Neuronal stem cell (in vitro differentiated cells): ENCODE results near the gene TP73.

Source experiments
- DNase-seq: peaks from one replicate; pipeline ENCODE4 v3.0.0-alpha.2; 2013; ENCODE audit warnings: low spot score
- H2AFZ ChIP-seq: one replicate; pipeline ENCODE4 v1.6.1; 2013; ENCODE audit warnings: mild to moderate bottlenecking, low read length, inconsistent platforms
- H2AK5ac ChIP-seq: 2 replicates; pipeline ENCODE4 v1.6.1; 2013; ENCODE audit warnings: low read depth, mild to moderate bottlenecking, inconsistent platforms, low read length, moderate library complexity, mixed read lengths
- H2BK120ac ChIP-seq: 2 replicates; pipeline ENCODE4 v1.6.1; 2013; ENCODE audit warnings: low read depth, mild to moderate bottlenecking, inconsistent platforms, low read length, moderate library complexity, mixed read lengths
- H2BK12ac ChIP-seq: one replicate; pipeline ENCODE4 v1.6.1; 2013; ENCODE audit warnings: low read length, inconsistent platforms
- H2BK15ac ChIP-seq: 2 replicates; pipeline ENCODE4 v1.6.1; 2013; ENCODE audit warnings: mild to moderate bottlenecking, low read length, inconsistent platforms, mixed read lengths
- H2BK5ac ChIP-seq: one replicate; pipeline ENCODE4 v1.6.1; 2013; ENCODE audit warnings: inconsistent platforms, mild to moderate bottlenecking, low read length, moderate library complexity
- H3K14ac ChIP-seq: one replicate; pipeline ENCODE4 v1.6.1; 2013; ENCODE audit warnings: low read length, inconsistent platforms
- H3K18ac ChIP-seq: 2 replicates; pipeline ENCODE4 v1.6.1; 2013; ENCODE audit warnings: low read length, inconsistent platforms
- H3K23ac ChIP-seq: 2 replicates; pipeline ENCODE4 v1.6.1; 2013; ENCODE audit warnings: low read depth, mild to moderate bottlenecking, mixed read lengths, low read length, inconsistent platforms; ENCODE audit not compliant: poor library complexity
- H3K27ac ChIP-seq: replicated peaks from 3 replicates; pipeline ENCODE4 v1.5.1; 2013; ENCODE audit warnings: low read length, inconsistent platforms
- H3K27me3 ChIP-seq, 3 experiments: 2 replicates each; pipeline ENCODE4 v1.6.1; 2013; ENCODE audit warnings: low read length in 3 of 3, mild to moderate bottlenecking in 2 of 3, inconsistent platforms in 1 of 3, low read depth in 1 of 3, mixed read lengths in 1 of 3, moderate library complexity in 1 of 3; ENCODE audit not compliant: control insufficient read depth in 3 of 3, insufficient read depth in 3 of 3
- H3K36me3 ChIP-seq, 2 donors: replicated peaks in 1 of 2; 2 replicates each; pipeline ENCODE4 v1.6.1; 2013; ENCODE audit warnings: low read length in 2 of 2; ENCODE audit not compliant: control insufficient read depth in 2 of 2, insufficient read depth in 2 of 2
- H3K4ac ChIP-seq: 2 replicates; pipeline ENCODE4 v1.6.1; 2013; ENCODE audit warnings: inconsistent platforms, mild to moderate bottlenecking, low read length, moderate library complexity
- H3K4me1 ChIP-seq, 2 donors: 1 replicate in 1 of 2; 2 replicates in 1 of 2; pipeline ENCODE4 v1.6.1; 2013; ENCODE audit warnings: low read length in 2 of 2, low read depth in 1 of 2; ENCODE audit not compliant: control insufficient read depth in 2 of 2, insufficient read depth in 1 of 2
- H3K4me2 ChIP-seq: one replicate; pipeline ENCODE4 v1.6.1; 2013; ENCODE audit warnings: mild to moderate bottlenecking, low read length, inconsistent platforms; ENCODE audit not compliant: insufficient read depth, poor library complexity, severe bottlenecking
- H3K4me3 ChIP-seq, 2 donors: 2 replicates each; pipeline ENCODE4 v1.5.1; 2013; ENCODE audit warnings: low read length in 2 of 2, mild to moderate bottlenecking in 2 of 2, inconsistent platforms in 1 of 2, moderate library complexity in 1 of 2
- H3K79me1 ChIP-seq: one replicate; pipeline ENCODE4 v1.6.1; 2013; ENCODE audit warnings: low read depth, mild to moderate bottlenecking, inconsistent platforms, low read length, moderate library complexity
- H3K9ac ChIP-seq: one replicate; pipeline ENCODE4 v1.6.1; 2013; ENCODE audit warnings: mild to moderate bottlenecking, low read depth, low read length, inconsistent platforms; ENCODE audit not compliant: poor library complexity
- H3K9me3 ChIP-seq, 2 donors: replicated peaks in 1 of 2; 2 replicates each; pipeline versions ENCODE3 to v1.6.1; 2013; ENCODE audit warnings: low read length in 2 of 2, mild to moderate bottlenecking in 2 of 2, inconsistent platforms in 1 of 2, low read depth in 1 of 2, mixed read lengths in 1 of 2, moderate library complexity in 1 of 2; ENCODE audit not compliant: control insufficient read depth in 2 of 2, insufficient read depth in 1 of 2
- H4K8ac ChIP-seq: one replicate; pipeline ENCODE4 v1.6.1; 2013; ENCODE audit warnings: low read depth, mild to moderate bottlenecking, inconsistent platforms, low read length, moderate library complexity
- H4K91ac ChIP-seq: one replicate; pipeline ENCODE4 v1.6.1; 2013; ENCODE audit warnings: low read length, low read depth, mild to moderate bottlenecking, inconsistent platforms; ENCODE audit not compliant: poor library complexity
- WGBS, 2 donors: extraction: QIAGEN DNeasy Blood & Tissue Kit; methylation state at CpG; one replicate each; pipeline ENCODE4 v1.1.7; 2013; ENCODE audit warnings: missing lambda C conversion rate in 2 of 2, mixed read lengths in 1 of 2; ENCODE audit not compliant: insufficient read length in 2 of 2, insufficient replicate concordance in 1 of 2; ENCODE audit errors: extremely low coverage in 2 of 2; 5-methylcytosine and 5-hydroxymethylcytosine counted together

The TP73 gene

DNA sequence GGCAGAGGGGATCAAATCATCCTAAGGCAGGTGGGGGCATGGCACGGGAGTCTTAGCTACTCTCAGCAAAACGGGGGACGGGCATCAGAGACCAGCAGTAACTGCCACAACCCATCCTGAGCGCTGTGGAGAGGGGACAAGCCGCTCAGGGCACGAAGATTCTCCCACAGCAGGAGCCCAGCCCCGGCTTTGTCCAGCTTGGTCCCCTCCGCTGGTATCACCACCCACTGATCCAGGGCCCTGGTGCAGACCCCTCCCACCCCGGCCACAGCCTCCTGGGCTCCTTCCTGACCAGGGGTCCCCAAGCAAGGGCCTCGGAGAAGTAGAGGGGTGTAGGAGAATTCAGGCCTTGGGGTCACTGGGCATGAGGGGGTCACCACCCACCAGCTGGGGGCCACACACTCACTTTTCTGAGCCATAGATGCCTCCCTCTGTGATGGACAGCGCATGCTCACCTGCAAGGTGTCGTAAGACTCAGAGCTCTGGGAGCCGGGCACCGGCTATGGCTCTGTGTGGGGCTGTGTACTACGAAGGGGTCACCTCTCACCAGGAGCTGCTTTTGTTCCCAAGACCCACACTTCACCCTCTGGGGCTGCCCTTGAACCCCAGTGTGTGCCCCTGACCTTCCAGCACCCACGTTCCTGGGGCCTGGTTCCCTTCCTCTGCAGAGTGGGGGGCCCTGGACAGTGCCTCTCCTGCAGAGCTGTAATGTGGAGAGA lies 117.9 kb downstream of the TP73 start:
- Histone ChIP-seq H2BK5ac (no peak overlapping the region), H2BK15ac (no peak overlapping the region), H3K4ac (no peak overlapping the region), H4K91ac (no peak overlapping the region), H3K14ac (no peak overlapping the region), H2BK120ac (no peak overlapping the region), H3K23ac (no peak overlapping the region), H4K8ac (no peak overlapping the region), H3K27ac (no peak overlapping the region), H2BK12ac (no peak overlapping the region), H2AFZ (no peak overlapping the region), H3K18ac (no peak overlapping the region), H3K79me1 (peaks cover 3% of the 10 kb centered on the region), H3K36me3 (no peaks in the 10 kb centered on the region), H3K9me3 (peaks cover 0 to 2% of the 10 kb centered on the region in 2 donors), H3K4me2 (no peak overlapping the region), H3K27me3 (peaks cover 0 to 10% (median 1%) of the 10 kb centered on the region in 3 experiments), H3K4me1 (peaks cover 12 to 36% of the 10 kb centered on the region in 2 donors), H3K4me3 (no peak overlapping the region), H2AK5ac (peak overlapping the region; percentile 28), H3K9ac (no peak overlapping the region)
- WGBS, 2 donors: no CpG with 5 or more reads among the region's 16 CpGs
- DNase-seq: no peak

GRCh38 chr1:3771108-3772026 lies 119.1 kb downstream of the TP73 start:
- peak overlapping the region; percentile 95 for H2AFZ ChIP-seq
- H3K4me2 ChIP-seq: peak overlapping the region; percentile 72
- no peak overlapping the region for H3K27ac ChIP-seq
- H2BK12ac ChIP-seq: no peak overlapping the region
- H3K18ac ChIP-seq: peak overlapping the region; percentile 89
- H3K9me3 ChIP-seq: peaks cover 0 to 2% of the 10 kb centered on the region in 2 donors
- H3K9ac ChIP-seq: peak overlapping the region; percentile 46
- no CpG with 5 or more reads among the region's 32 CpGs for WGBS, 2 donors
- no peak overlapping the region for H2BK120ac ChIP-seq
- H3K27me3 ChIP-seq: peaks cover 0 to 10% (median 0%) of the 10 kb centered on the region in 3 experiments
- no peaks in the 10 kb centered on the region for H3K36me3 ChIP-seq
- no peak overlapping the region for H4K91ac ChIP-seq
- peak overlapping the region; percentile 93 for H3K23ac ChIP-seq
- DNase-seq: no peak
- H4K8ac ChIP-seq: no peak overlapping the region
- H3K4ac ChIP-seq: no peak overlapping the region
- peaks cover 19 to 43% of the 10 kb centered on the region in 2 donors for H3K4me1 ChIP-seq
- peak overlapping the region; percentile 40 for H2BK15ac ChIP-seq
- peaks cover 3% of the 10 kb centered on the region for H3K79me1 ChIP-seq
- H3K14ac ChIP-seq: peak overlapping the region; percentile 63
- H2AK5ac ChIP-seq: peak overlapping the region; percentile 71
- peak overlapping the region; percentile 57 to 83 for H3K4me3 ChIP-seq
- peak overlapping the region; percentile 29 for H2BK5ac ChIP-seq

DNA sequence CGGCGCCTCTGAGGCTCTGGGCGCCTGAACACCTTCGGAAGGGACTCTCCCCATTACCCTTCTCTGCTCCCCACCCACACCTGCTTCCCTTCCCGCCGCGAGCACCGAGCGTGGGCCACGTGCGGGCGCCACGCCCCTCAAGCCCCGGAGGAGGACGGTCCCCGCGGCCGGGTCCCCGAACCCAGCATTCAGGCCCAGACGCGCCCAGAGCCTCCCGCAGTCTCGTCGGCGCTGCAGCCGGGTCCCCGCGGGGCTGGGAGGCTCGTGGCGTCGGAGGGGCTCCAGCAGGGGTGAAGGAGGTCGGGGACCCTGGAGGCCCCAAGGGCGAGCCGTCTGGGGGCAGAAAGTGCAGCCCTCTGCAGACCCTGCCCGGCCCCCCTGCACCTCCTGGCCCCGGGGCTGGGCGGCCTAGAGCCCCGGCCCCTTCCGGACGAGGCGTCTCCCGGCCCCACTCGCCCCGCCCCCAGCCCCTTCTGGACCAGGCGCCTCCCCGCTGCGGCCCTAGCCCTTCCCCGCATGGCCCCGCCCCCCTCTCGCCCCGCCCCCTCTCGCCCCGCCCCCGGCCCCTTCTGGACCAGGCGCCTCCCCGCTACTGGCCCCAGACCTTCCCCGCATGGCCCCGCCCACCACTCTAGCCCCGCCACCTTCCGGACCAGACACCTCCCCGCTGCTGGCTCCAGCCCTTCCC lies 119.9 kb downstream of the TP73 start:
- Histone ChIP-seq H2AFZ (peak overlapping the region; percentile 95), H2BK120ac (no peak overlapping the region), H4K8ac (peak overlapping the region; percentile 43), H4K91ac (no peak overlapping the region), H2BK12ac (no peak overlapping the region), H3K23ac (peak overlapping the region; percentile 93), H3K18ac (peak overlapping the region; percentile 89), H3K14ac (peak overlapping the region; percentile 71), H2BK15ac (peak overlapping the region; percentile 40), H3K27me3 (peaks cover 0 to 10% (median 0%) of the 10 kb centered on the region in 3 experiments), H3K4me2 (peak overlapping the region; percentile 86), H2AK5ac (peak overlapping the region; percentile 71), H3K4ac (peak overlapping the region; percentile 66), H3K27ac (no peak overlapping the region), H3K4me1 (peaks cover 19 to 43% of the 10 kb centered on the region in 2 donors), H3K4me3 (peak overlapping the region; percentile 57 to 83), H3K9ac (peak overlapping the region; percentile 46), H3K79me1 (peaks cover 3% of the 10 kb centered on the region), H2BK5ac (no peak overlapping the region), H3K36me3 (no peaks in the 10 kb centered on the region), H3K9me3 (peaks cover 0 to 1% of the 10 kb centered on the region in 2 donors)
- peak; percentile 84 for DNase-seq
- no CpG with 5 or more reads among the region's 61 CpGs for WGBS, 2 donors
